Neuronal stem cell (in vitro differentiated cells): ENCODE results near the gene TRAPPC3L.

Source experiments
- DNase-seq: peaks from one replicate; pipeline ENCODE4 v3.0.0-alpha.2; 2013; ENCODE audit warnings: low spot score
- H2AFZ ChIP-seq: one replicate; pipeline ENCODE4 v1.6.1; 2013; ENCODE audit warnings: mild to moderate bottlenecking, low read length, inconsistent platforms
- H2AK5ac ChIP-seq: 2 replicates; pipeline ENCODE4 v1.6.1; 2013; ENCODE audit warnings: low read depth, mild to moderate bottlenecking, inconsistent platforms, low read length, moderate library complexity, mixed read lengths
- H2BK120ac ChIP-seq: 2 replicates; pipeline ENCODE4 v1.6.1; 2013; ENCODE audit warnings: low read depth, mild to moderate bottlenecking, inconsistent platforms, low read length, moderate library complexity, mixed read lengths
- H2BK12ac ChIP-seq: one replicate; pipeline ENCODE4 v1.6.1; 2013; ENCODE audit warnings: low read length, inconsistent platforms
- H2BK15ac ChIP-seq: 2 replicates; pipeline ENCODE4 v1.6.1; 2013; ENCODE audit warnings: mild to moderate bottlenecking, low read length, inconsistent platforms, mixed read lengths
- H2BK5ac ChIP-seq: one replicate; pipeline ENCODE4 v1.6.1; 2013; ENCODE audit warnings: inconsistent platforms, mild to moderate bottlenecking, low read length, moderate library complexity
- H3K14ac ChIP-seq: one replicate; pipeline ENCODE4 v1.6.1; 2013; ENCODE audit warnings: low read length, inconsistent platforms
- H3K18ac ChIP-seq: 2 replicates; pipeline ENCODE4 v1.6.1; 2013; ENCODE audit warnings: low read length, inconsistent platforms
- H3K23ac ChIP-seq: 2 replicates; pipeline ENCODE4 v1.6.1; 2013; ENCODE audit warnings: low read depth, mild to moderate bottlenecking, mixed read lengths, low read length, inconsistent platforms; ENCODE audit not compliant: poor library complexity
- H3K27ac ChIP-seq: replicated peaks from 3 replicates; pipeline ENCODE4 v1.5.1; 2013; ENCODE audit warnings: low read length, inconsistent platforms
- H3K27me3 ChIP-seq, 3 experiments: 2 replicates each; pipeline ENCODE4 v1.6.1; 2013; ENCODE audit warnings: low read length in 3 of 3, mild to moderate bottlenecking in 2 of 3, inconsistent platforms in 1 of 3, low read depth in 1 of 3, mixed read lengths in 1 of 3, moderate library complexity in 1 of 3; ENCODE audit not compliant: control insufficient read depth in 3 of 3, insufficient read depth in 3 of 3
- H3K36me3 ChIP-seq, 2 donors: replicated peaks in 1 of 2; 2 replicates each; pipeline ENCODE4 v1.6.1; 2013; ENCODE audit warnings: low read length in 2 of 2; ENCODE audit not compliant: control insufficient read depth in 2 of 2, insufficient read depth in 2 of 2
- H3K4ac ChIP-seq: 2 replicates; pipeline ENCODE4 v1.6.1; 2013; ENCODE audit warnings: inconsistent platforms, mild to moderate bottlenecking, low read length, moderate library complexity
- H3K4me1 ChIP-seq, 2 donors: 1 replicate in 1 of 2; 2 replicates in 1 of 2; pipeline ENCODE4 v1.6.1; 2013; ENCODE audit warnings: low read length in 2 of 2, low read depth in 1 of 2; ENCODE audit not compliant: control insufficient read depth in 2 of 2, insufficient read depth in 1 of 2
- H3K4me2 ChIP-seq: one replicate; pipeline ENCODE4 v1.6.1; 2013; ENCODE audit warnings: mild to moderate bottlenecking, low read length, inconsistent platforms; ENCODE audit not compliant: insufficient read depth, poor library complexity, severe bottlenecking
- H3K4me3 ChIP-seq, 2 donors: 2 replicates each; pipeline ENCODE4 v1.5.1; 2013; ENCODE audit warnings: low read length in 2 of 2, mild to moderate bottlenecking in 2 of 2, inconsistent platforms in 1 of 2, moderate library complexity in 1 of 2
- H3K79me1 ChIP-seq: one replicate; pipeline ENCODE4 v1.6.1; 2013; ENCODE audit warnings: low read depth, mild to moderate bottlenecking, inconsistent platforms, low read length, moderate library complexity
- H3K9ac ChIP-seq: one replicate; pipeline ENCODE4 v1.6.1; 2013; ENCODE audit warnings: mild to moderate bottlenecking, low read depth, low read length, inconsistent platforms; ENCODE audit not compliant: poor library complexity
- H3K9me3 ChIP-seq, 2 donors: replicated peaks in 1 of 2; 2 replicates each; pipeline versions ENCODE3 to v1.6.1; 2013; ENCODE audit warnings: low read length in 2 of 2, mild to moderate bottlenecking in 2 of 2, inconsistent platforms in 1 of 2, low read depth in 1 of 2, mixed read lengths in 1 of 2, moderate library complexity in 1 of 2; ENCODE audit not compliant: control insufficient read depth in 2 of 2, insufficient read depth in 1 of 2
- H4K8ac ChIP-seq: one replicate; pipeline ENCODE4 v1.6.1; 2013; ENCODE audit warnings: low read depth, mild to moderate bottlenecking, inconsistent platforms, low read length, moderate library complexity
- H4K91ac ChIP-seq: one replicate; pipeline ENCODE4 v1.6.1; 2013; ENCODE audit warnings: low read length, low read depth, mild to moderate bottlenecking, inconsistent platforms; ENCODE audit not compliant: poor library complexity
- WGBS, 2 donors: extraction: QIAGEN DNeasy Blood & Tissue Kit; methylation state at CpG; one replicate each; pipeline ENCODE4 v1.1.7; 2013; ENCODE audit warnings: missing lambda C conversion rate in 2 of 2, mixed read lengths in 1 of 2; ENCODE audit not compliant: insufficient read length in 2 of 2, insufficient replicate concordance in 1 of 2; ENCODE audit errors: extremely low coverage in 2 of 2; 5-methylcytosine and 5-hydroxymethylcytosine counted together

Gene TRAPPC3L

GRCh38 chr6:116463301-116463700 lies 82.2 kb downstream of the TRAPPC3L start:
- no peaks in the 10 kb centered on the region for H3K79me1 ChIP-seq
- H3K27me3 ChIP-seq = peaks cover 0 to 26% (median 0%) of the 10 kb centered on the region in 3 experiments
- H3K4me1 ChIP-seq = peaks cover 0 to 2% of the 10 kb centered on the region in 2 donors
- no peak overlapping the region for H2AK5ac ChIP-seq
- H3K9me3 ChIP-seq = no peaks in the 10 kb centered on the region
- no peak overlapping the region for H2AFZ ChIP-seq
- no peak overlapping the region for H2BK15ac ChIP-seq
- no peak overlapping the region for H3K14ac ChIP-seq
- no peaks in the 10 kb centered on the region for H3K36me3 ChIP-seq
- DNase-seq = no peak
- no peak overlapping the region for H4K8ac ChIP-seq
- H3K4me3 ChIP-seq = no peak overlapping the region
- no peak overlapping the region for H3K18ac ChIP-seq
- no peak overlapping the region for H4K91ac ChIP-seq
- no peak overlapping the region for H2BK120ac ChIP-seq
- H3K4me2 ChIP-seq = no peak overlapping the region
- no peak overlapping the region for H3K4ac ChIP-seq
- H3K9ac ChIP-seq = no peak overlapping the region
- H3K27ac ChIP-seq = no peak overlapping the region
- no CpG with 5 or more reads among the region's 4 CpGs for WGBS, 2 donors
- no peak overlapping the region for H2BK12ac ChIP-seq
- no peak overlapping the region for H3K23ac ChIP-seq
- H2BK5ac ChIP-seq = no peak overlapping the region

GRCh38 chr6:116461932-116462885 lies 83.3 kb downstream of the TRAPPC3L start:
- peak overlapping the region; percentile 87 for H3K18ac ChIP-seq
- peak overlapping the region in 1 of 2 donors; percentile 76 for H3K4me3 ChIP-seq
- peak overlapping the region; percentile 81 for H3K4ac ChIP-seq
- H3K4me1 ChIP-seq = peaks cover 0 to 2% of the 10 kb centered on the region in 2 donors
- no peaks in the 10 kb centered on the region for H3K36me3 ChIP-seq
- peak overlapping the region; percentile 98 for H2BK12ac ChIP-seq
- H3K23ac ChIP-seq = peak overlapping the region; percentile 95
- H2BK5ac ChIP-seq = no peak overlapping the region
- no peak overlapping the region for H2BK120ac ChIP-seq
- H4K91ac ChIP-seq = no peak overlapping the region
- H2AFZ ChIP-seq = no peak overlapping the region
- H3K27ac ChIP-seq = no peak overlapping the region
- no peaks in the 10 kb centered on the region for H3K9me3 ChIP-seq
- H2AK5ac ChIP-seq = no peak overlapping the region
- H3K4me2 ChIP-seq = peak overlapping the region; percentile 74
- H4K8ac ChIP-seq = peak overlapping the region; percentile 93
- H3K9ac ChIP-seq = peak overlapping the region; percentile 82
- peak; percentile 68 for DNase-seq
- H2BK15ac ChIP-seq = peak overlapping the region; percentile 33
- no CpG with 5 or more reads among the region's 84 CpGs for WGBS, 2 donors
- peak overlapping the region; percentile 33 for H3K14ac ChIP-seq
- H3K27me3 ChIP-seq = peaks cover 0 to 26% (median 0%) of the 10 kb centered on the region in 3 experiments
- no peaks in the 10 kb centered on the region for H3K79me1 ChIP-seq

GRCh38 chr6:116461331-116461931 lies 84.1 kb downstream of the TRAPPC3L start, which contains the start of gene CALHM6:
Gene CALHM6, plus strand, starts transcription at chr6:116461375. Its CDS starts 555 bp downstream, at chr6:116461930.
- Histone ChIP-seq H4K91ac (no peak within 1 kb of the TSS), H3K79me1 (no peaks in the 10 kb centered on the region), H3K4me3 (peak within 1 kb of the TSS in 1 of 2 donors; percentile 76), H3K27me3 (peaks cover 0 to 26% (median 0%) of the 10 kb centered on the region in 3 experiments), H3K18ac (peak within 1 kb of the TSS; percentile 87), H3K23ac (peak within 1 kb of the TSS; percentile 95), H3K4me2 (peak within 1 kb of the TSS; percentile 74), H2AK5ac (no peak within 1 kb of the TSS), H3K36me3 (no peaks in the 10 kb centered on the region), H2BK12ac (peak within 1 kb of the TSS; percentile 98), H4K8ac (peak within 1 kb of the TSS; percentile 93), H2AFZ (no peak within 1 kb of the TSS), H3K9me3 (no peaks in the 10 kb centered on the region), H3K4me1 (peaks cover 0 to 2% of the 10 kb centered on the region in 2 donors), H3K14ac (peak within 1 kb of the TSS; percentile 33), H2BK120ac (no peak within 1 kb of the TSS), H2BK15ac (peak within 1 kb of the TSS; percentile 33), H3K4ac (peak within 1 kb of the TSS; percentile 81), H3K9ac (peak within 1 kb of the TSS; percentile 82), H3K27ac (no peak within 1 kb of the TSS), H2BK5ac (no peak within 1 kb of the TSS)
- no peak for DNase-seq
- WGBS, 2 donors = no CpG with 5 or more reads among the region's 13 CpGs

- Histone ChIP-seq H2BK120ac (no peak overlapping the region), H3K9me3 (no peaks in the 10 kb centered on the region), H2BK12ac (no peak overlapping the region), H4K91ac (no peak overlapping the region), H4K8ac (no peak overlapping the region), H3K4me3 (no peak overlapping the region), H2AFZ (no peak overlapping the region), H3K9ac (no peak overlapping the region), H3K4me1 (peaks cover 0 to 2% of the 10 kb centered on the region in 2 donors), H3K4me2 (no peak overlapping the region), H3K27ac (no peak overlapping the region), H2BK5ac (no peak overlapping the region), H3K14ac (no peak overlapping the region), H2AK5ac (no peak overlapping the region), H3K18ac (no peak overlapping the region), H3K27me3 (peaks cover 0 to 26% (median 0%) of the 10 kb centered on the region in 3 experiments), H3K23ac (no peak overlapping the region), H3K79me1 (no peaks in the 10 kb centered on the region), H2BK15ac (no peak overlapping the region), H3K36me3 (no peaks in the 10 kb centered on the region), H3K4ac (no peak overlapping the region)
- no peak for DNase-seq
- WGBS, 2 donors = no CpG with 5 or more reads among the region's 4 CpGs
These were observed 85.6 kb downstream of the TRAPPC3L start for GRCh38 chr6:116459927-116460326.
